Measurements from ENCODE around the gene HACD2.

GRCh38 chr3:123503203-123503602 lies 81.7 kb downstream of the HACD2 start:
- TF ChIP-seq EZH2 (IDR thresholded peaks at IDR 0.05; ENCODE audit: borderline replicate concordance, low read length) = no peak
- TF ChIP-seq CTCF (conservative IDR thresholded peaks at IDR 0.05 in 1 of 2, IDR thresholded peaks at IDR 0.05 in 1 of 2; ENCODE audit: extremely low read depth in 1 of 2, insufficient read depth in 1 of 2, low read depth in 1 of 2, low read length in 2 of 2) = no peak
